ENCODE measurements around the gene ZNF750. TPM values are rescaled to one million over a fixed set of nuclear protein-coding genes. Genes with fewer than 3 reads are reported as not detected.

Gene ZNF750
- total RNA-seq, 4 donors from 2014 or later = not detected

DNA sequence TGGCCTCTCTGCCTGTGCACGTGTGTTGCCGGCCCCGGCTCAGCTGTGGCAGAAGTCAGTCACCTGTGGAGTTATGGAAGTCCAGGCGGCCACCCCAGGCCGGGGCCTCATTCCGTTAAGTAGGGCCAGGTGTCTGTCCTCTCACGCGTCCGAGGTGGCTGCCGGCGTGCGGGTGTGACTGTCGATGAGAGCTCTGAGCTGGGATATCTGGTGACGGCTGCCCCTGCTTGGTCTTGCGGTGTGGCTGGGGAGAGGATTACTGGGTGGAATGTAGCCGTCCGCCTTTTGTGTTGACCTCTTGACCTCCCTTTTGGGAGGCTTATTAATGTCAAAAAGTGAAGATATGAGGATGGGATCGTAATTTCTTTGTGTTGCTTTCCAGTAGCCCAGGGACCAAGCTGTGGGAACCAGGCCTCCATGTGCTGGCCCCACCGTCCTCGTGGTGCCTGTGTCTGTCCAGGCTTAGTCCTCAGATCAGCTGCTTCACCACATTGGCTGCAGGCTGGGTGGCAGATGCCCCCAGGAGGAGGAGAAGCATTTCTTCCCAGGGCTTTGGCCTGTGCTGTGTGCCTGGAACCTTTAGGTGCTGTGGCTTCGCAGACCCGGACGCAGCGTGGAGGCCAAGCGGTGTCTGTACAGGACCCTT is 23.0 kb upstream of the ZNF750 start:
- H3K9me3 ChIP-seq = no peaks in the 10 kb centered on the region
- no peak for DNase-seq (ENCODE audit: low spot score in 2 of 2)
- TF ChIP-seq POLR2A (IDR thresholded peaks at IDR 0.05) = no peak
- no peak for TF ChIP-seq EP300 (IDR thresholded peaks at IDR 0.05)
- no peak for TF ChIP-seq CTCF (IDR thresholded peaks at IDR 0.05)
- H3K27me3 ChIP-seq = no peaks in the 10 kb centered on the region
- peaks cover 0 to 38% (median 28%) of the 10 kb centered on the region in 4 donors for H3K4me1 ChIP-seq
- no peak overlapping the region for H3K4me3 ChIP-seq
- WGBS, 2 donors = 83 to 84% methylated on average over 23 to 25 of the region's 25 CpGs
- peaks cover 0 to 4% (median 0%) of the 10 kb centered on the region in 3 donors for H3K36me3 ChIP-seq
- H3K27ac ChIP-seq = no peak overlapping the region

DNA sequence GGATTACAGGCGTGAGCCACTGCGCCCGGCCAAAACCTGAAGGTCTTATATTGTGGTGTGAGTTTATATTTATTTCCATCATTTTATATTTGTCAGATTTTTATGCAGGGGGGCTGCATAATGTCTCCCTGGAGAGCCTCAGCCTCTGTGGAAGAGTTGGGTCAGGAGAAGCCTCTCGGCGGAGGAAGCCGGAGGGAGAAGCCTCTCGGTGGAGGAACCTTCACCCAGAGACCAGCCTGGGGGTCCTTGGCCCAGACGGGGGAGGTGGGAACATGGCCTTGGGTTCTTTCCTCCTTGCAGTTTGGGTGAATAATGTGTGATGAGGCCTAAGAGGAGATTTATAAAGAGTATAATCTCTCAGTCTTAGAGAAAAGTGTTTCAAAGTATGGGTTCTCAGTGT is 22.4 kb upstream of the ZNF750 start:
- Histone ChIP-seq H3K4me3 (no peak overlapping the region), H3K9me3 (no peaks in the 10 kb centered on the region), H3K27me3 (no peaks in the 10 kb centered on the region), H3K4me1 (peaks cover 0 to 38% (median 28%) of the 10 kb centered on the region in 4 donors), H3K36me3 (peaks cover 0 to 4% (median 0%) of the 10 kb centered on the region in 3 donors), H3K27ac (no peak overlapping the region)
- no peak for DNase-seq (ENCODE audit: low spot score in 2 of 2)
- no peak for TF ChIP-seq POLR2A (IDR thresholded peaks at IDR 0.05)
- no peak for TF ChIP-seq CTCF (IDR thresholded peaks at IDR 0.05)
- TF ChIP-seq EP300 (IDR thresholded peaks at IDR 0.05) = no peak
- WGBS, 2 donors = 86 to 97% methylated on average over 8 of the region's 8 CpGs

DNA sequence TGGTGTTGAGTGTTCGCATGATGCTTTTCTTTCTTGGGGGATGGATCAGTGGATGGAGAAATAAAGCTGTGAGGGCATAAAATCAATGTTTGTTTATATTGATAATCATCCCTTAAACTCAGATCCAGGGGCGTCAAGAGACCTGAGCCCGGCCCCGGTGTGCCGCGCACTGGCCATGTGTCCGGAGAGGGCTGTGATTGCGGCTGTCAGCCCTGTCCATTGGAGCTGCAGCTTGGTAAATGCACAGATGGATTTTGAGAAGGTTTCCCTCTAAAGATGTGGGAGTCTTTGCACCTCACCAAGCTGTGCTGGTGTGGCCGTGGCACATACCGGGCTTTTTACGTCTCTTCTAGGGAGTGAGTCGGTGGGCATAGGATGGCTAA is 21.6 kb upstream of the ZNF750 start:
- Histone ChIP-seq H3K4me3 (no peak overlapping the region), H3K27ac (no peak overlapping the region), H3K36me3 (peaks cover 0 to 4% (median 0%) of the 10 kb centered on the region in 3 donors), H3K27me3 (no peaks in the 10 kb centered on the region), H3K4me1 (peaks cover 0 to 35% (median 25%) of the 10 kb centered on the region in 4 donors), H3K9me3 (no peaks in the 10 kb centered on the region)
- 95 to 97% methylated on average over 12 of the region's 12 CpGs for WGBS, 2 donors
- TF ChIP-seq EP300 (IDR thresholded peaks at IDR 0.05) = no peak
- TF ChIP-seq CTCF (IDR thresholded peaks at IDR 0.05) = no peak
- no peak for TF ChIP-seq POLR2A (IDR thresholded peaks at IDR 0.05)
- no peak for DNase-seq (ENCODE audit: low spot score in 2 of 2)

GRCh38 chr17:82860606-82861392 is 21.0 kb upstream of the ZNF750 start:
- TF ChIP-seq POLR2A (IDR thresholded peaks at IDR 0.05) (no peak), EP300 (IDR thresholded peaks at IDR 0.05) (no peak), CTCF (IDR thresholded peaks at IDR 0.05) (no peak)
- no peak for DNase-seq (ENCODE audit: low spot score in 2 of 2)
- Histone ChIP-seq H3K9me3 (no peaks in the 10 kb centered on the region), H3K36me3 (peaks cover 0 to 4% (median 0%) of the 10 kb centered on the region in 3 donors), H3K27ac (peak overlapping the region; percentile 54 to 96 (median 76)), H3K4me3 (peak overlapping the region in 1 of 4 donors; percentile 2), H3K4me1 (peaks cover 0 to 35% (median 24%) of the 10 kb centered on the region in 4 donors), H3K27me3 (no peaks in the 10 kb centered on the region)
- 91 to 94% methylated on average over 18 to 31 of the region's 42 CpGs for WGBS, 2 donors

Measured in tibial nerve (tissue), 4 donors.